Raji (cell line): ENCODE results near the gene SNRNP27.

Source experiments
- POLR2A ChIP-seq: IDR thresholded peaks from 2 replicates; pipeline ENCODE4 v1.6.1; 2011; ENCODE audit warnings: low read depth, low read length, control low read depth; ENCODE audit not compliant: insufficient read depth

SNRNP27 gene

GRCh38 chr2:69952336-69953115, 58.8 kb downstream of the SNRNP27 start:
- no peak for TF ChIP-seq POLR2A

- no peak for TF ChIP-seq POLR2A
These were observed 60.3 kb downstream of the SNRNP27 start for GRCh38 chr2:69954084-69954483.
